ENCODE measurements around the gene B4GALNT1. TPM values are rescaled to one million over a fixed set of nuclear protein-coding genes. Genes with fewer than 3 reads are reported as not detected.

The B4GALNT1 gene
- total and polyA plus RNA-seq, 2 experiments from 2014 or later = 0.97 to 1.2 TPM

DNA sequence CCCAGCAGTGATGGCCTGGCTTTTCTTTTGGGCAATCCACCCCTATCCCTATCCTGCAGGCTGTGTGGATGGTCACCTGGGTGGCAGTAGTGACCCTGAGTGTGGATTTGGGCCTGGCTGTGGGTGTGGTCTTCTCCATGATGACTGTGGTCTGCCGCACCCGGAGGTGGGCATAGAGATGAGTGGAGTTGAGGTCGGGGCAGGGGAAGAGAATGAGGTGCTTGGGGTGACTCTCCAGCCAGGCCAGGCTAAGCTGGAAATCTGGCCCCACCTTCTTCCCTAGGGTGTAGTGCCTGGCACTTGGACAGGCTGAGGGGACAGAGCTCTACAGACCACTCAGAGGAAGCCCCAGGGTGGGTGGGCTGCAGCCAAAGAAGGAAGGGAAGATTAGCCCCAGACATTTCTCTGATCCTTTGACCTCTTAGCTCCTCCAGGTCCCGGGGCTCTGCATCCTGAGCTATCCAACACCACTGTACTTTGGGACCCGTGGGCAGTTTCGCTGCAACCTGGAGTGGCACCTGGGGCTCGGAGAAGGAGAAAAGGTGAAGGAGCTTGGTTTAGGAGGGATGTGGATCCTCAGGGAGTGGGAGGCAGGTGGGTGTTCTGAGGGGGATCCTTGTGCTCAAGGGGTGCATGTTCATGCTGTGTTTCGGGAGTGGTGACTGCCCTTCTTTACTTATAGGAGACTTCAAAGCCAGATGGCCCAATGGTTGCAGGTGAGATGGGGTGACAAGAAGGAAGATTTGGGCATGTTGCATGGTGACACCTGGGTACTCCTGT, 8.4 kb downstream of the B4GALNT1 start:
- H3K4me1 ChIP-seq (ENCODE audit: insufficient read depth) = peaks cover 10% of the 10 kb centered on the region
- H2AFZ ChIP-seq = no peak overlapping the region
- WGBS (ENCODE audit: low lambda C conversion rate, missing lambda C conversion rate) = 84% methylated on average over 8 of the region's 8 CpGs
- H3K79me2 ChIP-seq = no peaks in the 10 kb centered on the region
- no peak overlapping the region for H3K4me3 ChIP-seq
- no peak overlapping the region for H3K27ac ChIP-seq
- no peak for DNase-seq (ENCODE audit: low spot score)
- no peaks in the 10 kb centered on the region for H4K20me1 ChIP-seq (ENCODE audit: insufficient read depth, poor library complexity, severe bottlenecking)
- H3K4me2 ChIP-seq = no peak overlapping the region
- H3K36me3 ChIP-seq (replicated peaks; ENCODE audit: insufficient read depth, low read depth) = no peaks in the 10 kb centered on the region
- H3K9me2 ChIP-seq (replicated peaks; ENCODE audit: insufficient read depth) = no peaks in the 10 kb centered on the region
- no peaks in the 10 kb centered on the region for H3K9me3 ChIP-seq (ENCODE audit: low read depth)
- TF ChIP-seq EZH2phosphoT487 (IDR thresholded peaks at IDR 0.05; ENCODE audit: low read depth, severe bottlenecking, unreplicated experiment) (no peak), EZH2 (IDR thresholded peaks at IDR 0.05; ENCODE audit: borderline replicate concordance) (no peak), CTCF (IDR thresholded peaks at IDR 0.05; ENCODE audit: poor library complexity) (no peak)
- peaks cover 100% of the 10 kb centered on the region for H3K27me3 ChIP-seq

DNA sequence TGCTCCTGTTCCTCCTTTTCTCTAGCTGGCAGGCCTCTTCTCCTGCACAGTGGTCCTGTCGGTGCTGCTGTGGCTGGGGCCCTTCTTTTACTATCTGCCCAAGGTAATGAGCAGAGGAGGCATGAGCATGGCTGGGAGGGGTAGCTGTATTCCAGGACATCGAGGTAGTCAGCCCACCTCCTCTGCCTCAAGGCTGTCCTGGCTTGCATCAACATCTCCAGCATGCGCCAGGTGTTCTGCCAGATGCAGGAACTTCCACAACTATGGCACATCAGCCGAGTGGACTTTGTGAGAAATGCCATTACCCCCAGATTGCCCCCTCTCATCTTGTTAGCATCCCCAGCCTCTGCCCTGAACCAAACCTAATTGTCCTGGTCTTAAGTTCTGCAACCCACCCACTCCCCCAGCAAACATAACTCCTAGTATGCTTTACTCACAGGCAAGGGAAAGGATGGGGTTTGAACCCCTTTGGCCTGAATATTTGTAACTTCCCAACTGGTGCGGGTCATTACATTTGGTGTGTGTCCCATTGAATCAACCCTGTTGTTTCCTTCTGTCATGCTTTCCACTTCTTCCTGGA, 9.1 kb downstream of the B4GALNT1 start:
- Histone ChIP-seq H3K9me3 (ENCODE audit: low read depth) (no peaks in the 10 kb centered on the region), H3K36me3 (replicated peaks; ENCODE audit: insufficient read depth, low read depth) (no peaks in the 10 kb centered on the region), H3K27ac (no peak overlapping the region), H3K4me2 (no peak overlapping the region), H3K4me3 (no peak overlapping the region), H3K27me3 (peaks cover 100% of the 10 kb centered on the region), H4K20me1 (ENCODE audit: insufficient read depth, poor library complexity, severe bottlenecking) (no peaks in the 10 kb centered on the region), H3K79me2 (no peaks in the 10 kb centered on the region), H3K4me1 (ENCODE audit: insufficient read depth) (peaks cover 13% of the 10 kb centered on the region), H3K9me2 (replicated peaks; ENCODE audit: insufficient read depth) (no peaks in the 10 kb centered on the region), H2AFZ (no peak overlapping the region)
- DNase-seq (ENCODE audit: low spot score) = no peak
- 85% methylated on average over 5 of the region's 5 CpGs for WGBS (ENCODE audit: low lambda C conversion rate, missing lambda C conversion rate)
- TF ChIP-seq EZH2phosphoT487 (IDR thresholded peaks at IDR 0.05; ENCODE audit: low read depth, severe bottlenecking, unreplicated experiment) (no peak), EZH2 (IDR thresholded peaks at IDR 0.05; ENCODE audit: borderline replicate concordance) (no peak), CTCF (IDR thresholded peaks at IDR 0.05; ENCODE audit: poor library complexity) (no peak)

- Histone ChIP-seq H3K79me2 (no peaks in the 10 kb centered on the region), H3K4me2 (no peak overlapping the region), H3K4me3 (no peak overlapping the region), H3K9me2 (replicated peaks; ENCODE audit: insufficient read depth) (no peaks in the 10 kb centered on the region), H2AFZ (no peak overlapping the region), H3K27me3 (peaks cover 100% of the 10 kb centered on the region), H4K20me1 (ENCODE audit: insufficient read depth, poor library complexity, severe bottlenecking) (no peaks in the 10 kb centered on the region), H3K27ac (no peak overlapping the region), H3K4me1 (ENCODE audit: insufficient read depth) (peaks cover 13% of the 10 kb centered on the region), H3K9me3 (ENCODE audit: low read depth) (no peaks in the 10 kb centered on the region), H3K36me3 (replicated peaks; ENCODE audit: insufficient read depth, low read depth) (no peaks in the 10 kb centered on the region)
- TF ChIP-seq EZH2phosphoT487 (IDR thresholded peaks at IDR 0.05; ENCODE audit: low read depth, severe bottlenecking, unreplicated experiment) = no peak
- no peak for TF ChIP-seq EZH2 (IDR thresholded peaks at IDR 0.05; ENCODE audit: borderline replicate concordance)
- TF ChIP-seq CTCF (IDR thresholded peaks at IDR 0.05; ENCODE audit: poor library complexity) = no peak
- WGBS (ENCODE audit: low lambda C conversion rate, missing lambda C conversion rate) = 85% methylated on average over 2 of the region's 2 CpGs
- no peak for DNase-seq (ENCODE audit: low spot score)
Measured at GRCh38 chr12:57623385-57623784, 9.6 kb downstream of the B4GALNT1 start.

Measured in hepatocyte (in vitro differentiated cells).